ENCODE data around the gene TUBGCP2. TPM values are rescaled to one million over a fixed set of nuclear protein-coding genes. Genes with fewer than 3 reads are reported as not detected.
A peak's percentile ranks its signal among the peaks of the same experiment; 100 is the strongest.
"Not testable (repeated sequence)": the region's sequence is repeated elsewhere in the genome, so short reads cannot be mapped to it uniquely, and the experiment has no call there.

The TUBGCP2 gene
- total and polyA plus RNA-seq, 11 donors = 33.5 to 49.5 (median 38.2) TPM

DNA sequence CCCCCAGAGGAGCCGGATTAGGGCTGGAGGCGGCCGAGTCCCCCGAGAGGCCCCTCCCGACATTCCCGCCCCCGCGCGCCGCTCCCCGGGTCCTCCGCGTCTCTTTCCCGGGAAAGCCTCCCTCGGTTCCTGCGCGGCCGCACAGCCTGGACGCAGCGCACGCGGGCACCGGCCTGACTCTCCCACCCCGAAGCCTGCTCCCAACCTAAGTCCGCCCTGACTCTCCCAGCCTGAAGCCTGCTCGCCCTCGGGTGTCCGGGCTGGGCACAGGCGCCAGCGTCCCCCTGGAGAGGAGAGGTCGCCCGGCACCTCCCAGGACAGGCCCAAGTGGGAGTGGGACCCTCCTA is 71.5 kb downstream of the TUBGCP2 start:
- intact Hi-C loops (cut with DNase I) = no loop called here
- DNase-seq (no peak), ATAC-seq (no peak)
- no peak overlapping the region for H3K27ac ChIP-seq
- H3K4me1 ChIP-seq = peaks cover 0 to 37% (median 4%) of the 10 kb centered on the region in 12 donors
- TF ChIP-seq, protein P1, sequence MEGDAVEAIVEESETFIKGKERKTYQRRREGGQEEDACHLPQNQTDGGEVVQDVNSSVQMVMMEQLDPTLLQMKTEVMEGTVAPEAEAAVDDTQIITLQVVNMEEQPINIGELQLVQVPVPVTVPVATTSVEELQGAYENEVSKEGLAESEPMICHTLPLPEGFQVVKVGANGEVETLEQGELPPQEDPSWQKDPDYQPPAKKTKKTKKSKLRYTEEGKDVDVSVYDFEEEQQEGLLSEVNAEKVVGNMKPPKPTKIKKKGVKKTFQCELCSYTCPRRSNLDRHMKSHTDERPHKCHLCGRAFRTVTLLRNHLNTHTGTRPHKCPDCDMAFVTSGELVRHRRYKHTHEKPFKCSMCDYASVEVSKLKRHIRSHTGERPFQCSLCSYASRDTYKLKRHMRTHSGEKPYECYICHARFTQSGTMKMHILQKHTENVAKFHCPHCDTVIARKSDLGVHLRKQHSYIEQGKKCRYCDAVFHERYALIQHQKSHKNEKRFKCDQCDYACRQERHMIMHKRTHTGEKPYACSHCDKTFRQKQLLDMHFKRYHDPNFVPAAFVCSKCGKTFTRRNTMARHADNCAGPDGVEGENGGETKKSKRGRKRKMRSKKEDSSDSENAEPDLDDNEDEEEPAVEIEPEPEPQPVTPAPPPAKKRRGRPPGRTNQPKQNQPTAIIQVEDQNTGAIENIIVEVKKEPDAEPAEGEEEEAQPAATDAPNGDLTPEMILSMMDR (IDR thresholded peaks at IDR 0.05) = no peak
- TF ChIP-seq POLR2A (IDR thresholded peaks at IDR 0.05) = no peak
- H3K36me3 ChIP-seq = no peaks in the 10 kb centered on the region
- peak overlapping the region in 9 of 12 donors; percentile 5 to 55 (median 34) for H3K4me3 ChIP-seq
- WGBS, 4 donors = 1 to 4% (median 2%) methylated on average over 5 to 32 of the region's 32 CpGs
- peaks cover 41 to 94% (median 84%) of the 10 kb centered on the region in 9 donors for H3K27me3 ChIP-seq
- H3K9me3 ChIP-seq = no peaks in the 10 kb centered on the region

DNA sequence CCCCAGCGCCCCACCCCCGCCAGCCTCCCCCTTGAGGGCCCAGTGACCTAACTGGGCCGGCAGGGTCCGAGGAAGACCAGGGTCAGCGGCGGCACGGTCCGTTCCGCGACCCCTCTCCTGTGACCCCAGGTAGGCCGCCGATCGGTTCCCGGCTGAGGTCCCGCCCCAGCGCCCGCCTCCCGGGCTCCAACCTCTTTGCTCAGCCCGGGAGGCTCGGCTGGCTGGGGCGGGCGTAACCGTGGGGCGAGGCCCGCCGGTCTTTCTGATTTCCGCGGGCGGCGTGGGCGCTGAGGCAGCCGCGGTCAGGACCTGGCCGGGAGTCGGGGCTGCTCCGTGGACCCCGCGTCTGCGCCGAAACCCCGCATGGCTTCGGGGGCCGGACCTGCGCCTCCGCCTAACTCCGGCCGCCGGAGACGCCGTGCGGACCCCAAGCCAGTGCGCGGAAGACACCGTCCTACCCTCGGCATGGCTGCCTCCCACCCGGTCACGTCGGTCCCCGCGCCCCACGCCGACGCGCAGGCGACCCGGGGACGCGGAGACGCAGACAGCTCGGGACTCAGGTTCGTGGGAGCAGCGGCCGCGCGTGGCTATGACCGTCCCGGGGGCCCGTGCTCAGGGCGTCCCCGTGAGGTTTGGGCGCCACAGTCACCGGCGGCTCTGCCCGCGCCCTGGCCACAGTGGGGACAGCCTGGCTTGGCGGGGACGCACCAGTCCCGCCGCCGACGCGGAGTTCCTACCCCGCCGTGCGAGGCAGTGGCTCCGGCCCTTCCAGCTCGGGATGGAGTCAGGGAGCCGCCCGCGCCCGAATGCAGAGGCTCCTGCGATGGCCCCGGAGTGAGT is 72.1 kb downstream of the TUBGCP2 start:
- peak in 2 of 4 donors; percentile 12 to 18 for ATAC-seq
- no peak for DNase-seq
- peaks cover 46 to 94% (median 84%) of the 10 kb centered on the region in 9 donors for H3K27me3 ChIP-seq

DNA sequence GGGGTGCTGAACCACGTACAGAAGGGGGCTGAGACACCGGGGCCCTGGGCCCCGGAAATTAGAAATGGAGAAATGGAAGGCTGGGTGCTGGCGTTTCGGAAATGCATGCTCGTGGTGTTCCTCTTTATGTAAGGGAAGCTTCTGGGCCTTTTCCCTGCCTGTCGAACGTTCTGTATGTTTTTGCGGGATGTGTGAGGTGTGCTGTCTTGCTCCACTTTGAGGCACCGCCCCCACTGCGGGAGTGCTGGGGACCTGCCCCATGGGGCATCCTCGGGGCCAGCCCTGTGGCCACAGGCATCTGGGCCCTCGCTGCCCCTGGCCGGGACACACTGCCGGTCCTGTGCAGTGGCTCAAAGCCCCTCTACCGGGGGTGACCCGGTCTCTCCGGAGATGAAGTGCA is 72.7 kb downstream of the TUBGCP2 start:
- Histone ChIP-seq H3K27ac (peak overlapping the region in 4 of 12 donors; percentile 11 to 58 (median 26)), H3K36me3 (no peaks in the 10 kb centered on the region), H3K27me3 (peaks cover 50 to 93% (median 86%) of the 10 kb centered on the region in 9 donors), H3K9me3 (no peaks in the 10 kb centered on the region), H3K4me1 (peaks cover 0 to 37% (median 4%) of the 10 kb centered on the region in 12 donors), H3K4me3 (peak overlapping the region in 10 of 12 donors; percentile 8 to 55 (median 31))
- WGBS, 4 donors = 1 to 8% (median 2%) methylated on average over 12 to 18 of the region's 18 CpGs
- intact Hi-C loops (cut with DNase I) = no loop called here
- DNase-seq (no peak), ATAC-seq (peak; percentile 13 to 61 (median 27))
- TF ChIP-seq, protein P1 (IDR thresholded peaks at IDR 0.05) = no peak
- TF ChIP-seq POLR2A (IDR thresholded peaks at IDR 0.05) = no peak

More for the DNA sequence above, 72.1 kb downstream of the TUBGCP2 start:
- H3K9me3 ChIP-seq = no peaks in the 10 kb centered on the region
- TF ChIP-seq, protein P1 (IDR thresholded peaks at IDR 0.05) = no peak
- no peak for TF ChIP-seq POLR2A (IDR thresholded peaks at IDR 0.05)
- H3K36me3 ChIP-seq = no peaks in the 10 kb centered on the region
- H3K4me1 ChIP-seq = peaks cover 0 to 37% (median 4%) of the 10 kb centered on the region in 12 donors
- H3K27ac ChIP-seq = peak overlapping the region in 4 of 12 donors; percentile 11 to 58 (median 26)
- 0 to 1% (median 1%) methylated on average over 10 to 103 of the region's 103 CpGs for WGBS, 4 donors
- intact Hi-C loops (cut with DNase I) = no loop called here
- H3K4me3 ChIP-seq = peak overlapping the region in 10 of 12 donors; percentile 8 to 55 (median 31)

DNA sequence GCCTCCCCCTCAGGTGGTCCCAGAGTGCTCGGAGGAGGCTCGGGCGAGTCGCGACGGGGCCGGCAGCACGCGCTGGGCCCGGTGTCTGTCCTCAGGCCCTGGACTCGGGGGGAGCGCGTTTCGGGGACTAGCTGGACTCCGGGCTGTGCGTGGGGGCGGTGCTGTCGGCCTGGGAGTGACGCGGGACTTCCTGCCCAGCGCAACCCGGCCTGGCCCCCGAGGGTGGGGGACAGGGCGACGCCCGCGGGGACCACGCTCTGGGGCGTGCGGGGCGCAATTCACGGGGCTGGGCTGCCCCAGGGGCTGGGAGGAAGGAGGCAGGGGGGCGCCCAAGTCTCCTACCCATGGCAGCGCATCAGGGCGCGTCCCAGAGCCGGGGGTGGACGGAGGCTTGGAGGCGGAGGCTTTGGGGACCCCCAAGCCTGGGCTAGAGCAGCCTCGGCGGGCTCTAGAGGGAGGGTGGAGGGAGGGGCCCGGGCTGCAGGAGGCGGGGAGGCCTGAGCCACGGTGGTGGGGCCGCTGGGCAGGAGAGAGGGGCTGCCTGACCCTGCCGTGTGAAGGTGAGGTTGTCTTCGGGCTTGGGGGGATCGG is 73.3 kb downstream of the TUBGCP2 start:
- Histone ChIP-seq H3K4me1 (peaks cover 0 to 43% (median 4%) of the 10 kb centered on the region in 12 donors), H3K27me3 (peaks cover 52 to 93% (median 86%) of the 10 kb centered on the region in 9 donors), H3K36me3 (no peaks in the 10 kb centered on the region), H3K4me3 (peak overlapping the region in 7 of 12 donors; percentile 18 to 55 (median 31)), H3K9me3 (no peaks in the 10 kb centered on the region), H3K27ac (peak overlapping the region in 5 of 12 donors; percentile 13 to 61 (median 39))
- DNase-seq (peak in 1 of 5 donors; percentile 39), ATAC-seq (peak in 3 of 4 donors; percentile 18 to 70 (median 45))
- TF ChIP-seq POLR2A (IDR thresholded peaks at IDR 0.05) = no peak
- TF ChIP-seq, protein P1 (IDR thresholded peaks at IDR 0.05) = no peak
- 1 to 3% (median 3%) methylated on average over 13 to 48 of the region's 48 CpGs for WGBS, 4 donors
- intact Hi-C loops (cut with DNase I) = no loop called here

DNA sequence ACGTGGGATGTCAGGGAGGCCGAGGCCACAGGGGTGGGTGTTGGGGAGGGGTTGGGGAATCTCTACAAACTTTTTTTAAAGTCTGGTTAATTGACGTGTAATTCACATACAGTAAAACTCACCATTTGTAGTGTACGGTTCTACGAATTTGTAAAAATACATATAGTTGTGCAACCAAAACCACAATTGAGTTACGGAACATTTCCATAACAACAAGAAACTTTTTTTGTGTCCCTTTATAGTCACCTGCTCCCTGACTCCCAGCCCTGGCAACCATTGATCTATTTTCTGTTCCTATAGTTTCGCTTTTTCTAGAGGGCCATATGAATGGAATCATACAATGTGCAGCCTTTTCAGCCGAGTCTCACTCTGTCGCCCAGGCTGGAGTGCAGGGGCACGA is 73.9 kb downstream of the TUBGCP2 start:
- Histone ChIP-seq H3K4me3 (peak overlapping the region in 1 of 12 donors; percentile 55), H3K4me1 (peaks cover 0 to 45% (median 5%) of the 10 kb centered on the region in 12 donors), H3K27me3 (peaks cover 54 to 93% (median 84%) of the 10 kb centered on the region in 9 donors)
- H3K9me3 ChIP-seq; ATAC-seq; intact Hi-C loops (cut with DNase I); H3K36me3 ChIP-seq; H3K27ac ChIP-seq; DNase-seq: not testable (repeated sequence)
- 54 to 60% (median 59%) methylated on average over 8 to 10 of the region's 10 CpGs for WGBS, 4 donors

Data from heart left ventricle (tissue), 16 donors.